ENCODE results near the gene CDH13.

Gene CDH13

GRCh38 chr16:83136419-83136818 lies 509.6 kb downstream of the CDH13 start:
- DNase-seq = no peak

GRCh38 chr16:83136924-83137323 lies 510.2 kb downstream of the CDH13 start:
- no peak for DNase-seq

GRCh38 chr16:83137326-83137781 lies 510.6 kb downstream of the CDH13 start:
- DNase-seq = no peak

- DNase-seq = no peak
These were observed 511.1 kb downstream of the CDH13 start for GRCh38 chr16:83137894-83138293.

- DNase-seq = no peak
These were observed 511.7 kb downstream of the CDH13 start for GRCh38 chr16:83138512-83138911.

- no peak for DNase-seq
These were observed 512.4 kb downstream of the CDH13 start for GRCh38 chr16:83138976-83139690.

GRCh38 chr16:83143788-83144187 lies 517.0 kb downstream of the CDH13 start:
- DNase-seq = no peak

GRCh38 chr16:83145297-83145696 lies 518.5 kb downstream of the CDH13 start:
- peak; percentile 44 for DNase-seq

- DNase-seq = no peak
These were observed 520.5 kb downstream of the CDH13 start for GRCh38 chr16:83147244-83147643.

DNA sequence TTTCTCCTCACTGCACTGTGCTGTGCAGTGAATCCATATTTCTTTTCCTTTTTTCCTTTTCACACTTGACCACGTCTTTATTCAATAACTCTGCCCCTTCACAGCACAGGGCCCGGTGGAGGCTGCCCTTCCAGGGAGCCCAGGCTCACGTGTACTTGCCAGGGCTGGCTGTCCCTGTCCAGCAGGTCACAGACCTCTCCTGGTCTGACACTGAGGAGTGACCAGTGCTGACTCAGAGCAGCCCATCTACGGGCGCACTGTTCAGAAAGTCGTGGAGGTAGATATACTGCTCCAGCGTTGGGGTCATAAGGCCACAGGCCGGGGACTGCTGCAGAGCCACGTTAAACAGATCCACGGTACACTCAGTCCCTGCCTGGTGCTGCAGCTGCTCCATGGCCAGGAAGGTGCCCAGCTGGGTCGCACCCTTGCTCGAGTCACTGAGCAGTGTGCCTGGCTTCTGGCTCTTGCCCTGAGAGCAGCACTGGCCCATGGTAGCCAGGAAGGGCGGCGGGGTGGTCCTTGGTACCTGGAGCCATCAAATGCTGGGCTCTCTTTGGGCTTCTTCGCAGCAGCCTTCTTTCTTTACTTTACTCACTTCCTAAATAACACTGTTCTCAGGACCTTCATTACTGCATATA lies 531.7 kb downstream of the CDH13 start:
- DNase-seq = no peak

DNA sequence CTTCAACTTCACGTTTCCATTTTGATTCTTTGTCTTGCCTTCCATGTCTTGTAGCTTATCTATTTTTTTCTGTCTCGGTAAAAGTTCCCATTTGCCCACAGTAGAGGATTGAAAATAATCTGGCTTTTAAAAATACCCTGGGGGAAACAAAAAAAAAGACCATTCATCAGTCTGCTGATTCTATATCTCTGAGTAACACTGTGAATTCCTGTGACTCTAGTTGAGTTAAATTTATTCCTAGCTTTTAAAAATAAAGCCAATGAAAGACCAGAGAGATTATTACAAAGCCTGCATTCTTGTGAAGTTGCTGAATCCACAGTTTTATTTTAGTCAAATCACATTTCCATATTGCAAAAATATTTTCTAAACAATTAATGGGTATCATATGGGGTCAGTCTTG lies 532.3 kb downstream of the CDH13 start:
- DNase-seq = no peak

DNA sequence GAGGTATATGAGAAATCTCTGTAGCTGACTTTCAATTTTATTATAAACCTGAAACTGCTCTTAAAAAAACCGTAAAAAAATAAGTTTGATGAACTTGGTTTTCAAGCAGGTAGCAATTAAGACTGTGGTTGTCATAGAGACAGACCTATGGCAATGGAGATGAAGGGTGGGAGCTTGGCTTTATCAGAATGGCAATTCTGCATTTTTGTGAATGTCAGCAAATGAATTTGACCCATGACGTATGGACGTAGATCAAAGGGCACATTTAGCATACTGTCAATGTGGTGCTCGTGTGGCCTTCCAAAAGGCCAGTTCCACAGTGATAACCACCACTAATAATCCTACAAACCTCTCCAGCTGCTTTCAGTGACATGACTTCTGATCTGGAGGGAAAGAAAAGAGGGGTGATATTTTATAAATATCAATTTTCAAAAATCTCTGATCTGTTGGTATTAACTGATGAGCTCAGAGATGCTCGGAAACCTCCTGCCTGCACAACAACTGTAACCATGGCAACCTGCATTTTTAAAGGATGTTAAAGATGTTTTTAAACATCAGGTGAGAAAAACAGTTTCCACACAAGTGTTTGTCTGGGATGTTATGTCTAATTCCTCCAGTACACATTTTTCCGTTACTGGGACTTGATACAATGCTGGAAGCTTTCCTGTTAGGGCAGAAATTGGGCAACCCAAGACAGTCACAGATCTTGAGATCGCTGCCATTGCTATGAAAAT lies 533.7 kb downstream of the CDH13 start:
- DNase-seq = no peak

DNA sequence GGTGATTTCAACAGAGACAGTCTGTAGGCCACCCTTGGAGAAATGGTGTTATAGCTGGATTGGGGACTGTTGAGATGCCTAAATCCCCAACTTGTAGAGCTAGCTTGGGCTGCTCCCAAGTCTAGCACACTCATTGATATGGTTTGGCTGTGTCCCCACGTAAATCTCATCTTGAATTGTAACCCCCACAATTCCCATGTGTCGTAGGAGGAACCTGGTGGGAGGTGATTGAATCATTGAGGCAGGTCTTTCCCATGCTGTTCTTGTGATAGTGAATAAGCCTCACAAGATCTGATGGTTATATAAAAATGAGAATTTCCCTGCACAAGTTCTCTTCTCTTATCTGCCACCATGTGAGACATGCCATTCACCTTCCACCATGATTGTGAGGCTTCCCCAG lies 536.0 kb downstream of the CDH13 start:
- DNase-seq = no peak

DNA sequence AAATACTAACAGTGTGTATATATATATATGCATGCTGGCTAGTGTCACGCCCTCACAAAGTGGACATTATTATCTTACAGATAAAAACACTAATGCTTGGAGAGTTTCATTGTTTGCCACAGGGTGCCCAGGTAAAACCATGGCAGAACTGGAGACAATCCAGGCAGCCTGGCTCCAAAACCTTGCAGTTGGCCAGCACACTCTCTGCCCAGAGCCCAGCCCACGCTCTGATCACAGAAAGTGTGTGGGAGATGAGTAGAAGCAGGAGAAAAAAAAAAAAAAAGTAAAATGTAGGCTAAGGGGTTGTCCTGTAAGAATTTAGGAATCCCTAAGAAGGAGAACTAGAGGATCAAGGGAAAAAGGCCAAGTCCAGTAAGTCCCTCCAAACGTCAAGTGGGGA lies 538.0 kb downstream of the CDH13 start:
- no peak for DNase-seq

- DNase-seq = no peak
These were observed 544.6 kb downstream of the CDH13 start for GRCh38 chr16:83171396-83171795.

- DNase-seq = no peak
These were observed 547.9 kb downstream of the CDH13 start for GRCh38 chr16:83174671-83175070.

DNA sequence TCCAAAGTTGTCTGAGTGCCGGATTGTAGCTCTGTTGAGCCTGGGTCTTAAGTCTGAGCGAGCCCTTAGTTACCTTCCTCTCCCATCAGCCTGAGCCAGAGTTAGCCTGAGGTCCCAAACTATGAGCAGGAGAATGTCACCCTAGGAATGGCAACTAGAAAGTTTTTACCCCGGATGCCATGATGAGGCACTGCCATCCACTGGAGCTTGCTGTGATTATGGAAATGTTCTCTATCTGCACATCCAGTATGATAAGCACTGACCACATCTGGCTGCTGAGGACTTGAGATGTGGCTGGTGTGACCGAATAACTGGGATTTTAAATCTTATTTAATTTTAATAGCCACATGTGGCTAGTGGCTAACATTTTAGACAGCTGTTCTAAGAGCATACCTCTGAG lies 550.0 kb downstream of the CDH13 start:
- no peak for DNase-seq

DNA sequence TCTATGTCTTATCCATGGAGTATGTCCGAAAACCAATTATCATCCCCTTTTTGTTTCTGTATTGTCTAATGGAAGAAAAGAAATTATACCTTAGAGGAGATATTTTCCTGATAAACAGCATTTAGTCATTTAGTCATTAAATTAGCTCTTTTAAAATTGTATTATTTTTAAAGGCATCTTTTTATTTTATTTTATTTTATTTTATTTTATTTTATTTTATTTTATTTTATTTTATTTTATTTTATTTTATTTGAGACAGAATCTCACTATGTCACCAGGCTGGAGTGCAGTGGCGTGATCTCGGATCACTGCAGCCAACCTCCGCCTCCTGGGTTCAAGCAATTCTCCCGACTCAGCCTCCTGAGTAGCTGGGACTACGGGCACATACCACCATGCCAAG lies 559.1 kb downstream of the CDH13 start:
- DNase-seq = no peak

GRCh38 chr16:83187405-83187804 lies 560.6 kb downstream of the CDH13 start:
- DNase-seq = no peak

DNA sequence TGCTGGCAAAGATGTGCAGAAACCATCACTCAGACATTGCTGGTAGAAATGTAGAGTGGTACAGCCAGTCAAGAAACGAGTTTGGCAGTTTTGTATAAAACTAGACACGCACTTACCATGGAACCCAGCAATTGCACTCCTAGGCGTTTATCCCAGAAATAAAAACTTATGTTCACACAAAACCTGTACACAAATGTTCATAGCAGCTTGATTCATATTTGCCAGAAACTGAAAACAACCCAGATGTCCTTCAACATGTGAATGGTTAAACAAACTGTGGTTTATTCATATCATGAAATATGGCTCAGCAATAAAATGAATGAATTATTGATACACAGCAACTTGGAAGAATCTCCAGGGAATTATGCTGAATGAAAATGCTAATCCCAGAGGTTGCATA lies 570.0 kb downstream of the CDH13 start:
- no peak for DNase-seq

- no peak for DNase-seq
These were observed 570.7 kb downstream of the CDH13 start for GRCh38 chr16:83197450-83197849.

GRCh38 chr16:83198977-83199376 lies 572.2 kb downstream of the CDH13 start:
- no peak for DNase-seq

DNA sequence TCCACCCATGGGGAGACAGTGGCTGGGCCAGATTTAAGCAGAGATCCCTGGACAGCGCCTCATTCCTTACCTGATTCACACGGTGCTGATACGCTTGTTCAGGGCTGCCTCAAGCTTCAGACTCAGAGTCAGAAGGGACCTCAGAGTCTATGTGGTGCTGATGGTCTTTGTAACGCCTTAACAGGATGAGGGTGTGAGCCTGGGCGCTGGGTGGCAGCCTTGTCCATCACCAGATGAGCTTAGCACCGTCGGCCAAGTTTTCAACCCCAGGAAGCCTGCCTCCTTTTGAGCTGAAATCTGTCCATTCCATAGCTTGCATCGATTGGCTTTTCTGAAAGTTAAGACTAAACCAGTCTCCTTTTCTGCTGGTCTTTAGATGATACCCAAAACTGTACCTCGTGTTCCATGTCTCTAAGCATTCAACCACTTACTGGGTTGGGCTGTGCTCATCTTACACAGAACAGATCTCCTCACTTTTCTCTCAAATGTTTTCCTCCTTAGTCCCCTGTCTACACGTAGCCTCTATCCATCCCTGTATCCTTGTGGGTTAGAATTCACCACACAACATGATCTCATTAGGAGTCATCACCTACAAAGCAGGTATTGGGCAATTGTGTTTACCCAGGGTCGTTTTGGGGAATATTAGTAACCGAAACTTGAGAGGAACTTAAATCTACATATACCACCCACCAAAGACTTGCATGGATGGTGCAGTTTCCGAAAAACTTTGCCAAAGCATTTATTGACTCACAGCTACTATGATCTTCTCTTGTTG lies 573.4 kb downstream of the CDH13 start:
- no peak for DNase-seq

Measured in NCI-H1105 treated with DMSO at 0.1 percent for 48 hours (cell line).